PC-9 (cell line): ENCODE data around the gene DHX16.

Experiments
- CTCF ChIP-seq: fragments of 200-600 bp; sonication (generic); conservative IDR thresholded peaks from 2 replicates; pipeline ENCODE4 v1.6.1; 2017; ENCODE audit warnings: mixed run types, antibody characterized with exemption, mild to moderate bottlenecking, moderate library complexity
- EZH2 ChIP-seq: fragments of 200-600 bp; sonication (generic); IDR thresholded peaks from 2 replicates; pipeline ENCODE4 v1.8.0; 2017; ENCODE audit warnings: antibody characterized with exemption, low read depth

DNA sequence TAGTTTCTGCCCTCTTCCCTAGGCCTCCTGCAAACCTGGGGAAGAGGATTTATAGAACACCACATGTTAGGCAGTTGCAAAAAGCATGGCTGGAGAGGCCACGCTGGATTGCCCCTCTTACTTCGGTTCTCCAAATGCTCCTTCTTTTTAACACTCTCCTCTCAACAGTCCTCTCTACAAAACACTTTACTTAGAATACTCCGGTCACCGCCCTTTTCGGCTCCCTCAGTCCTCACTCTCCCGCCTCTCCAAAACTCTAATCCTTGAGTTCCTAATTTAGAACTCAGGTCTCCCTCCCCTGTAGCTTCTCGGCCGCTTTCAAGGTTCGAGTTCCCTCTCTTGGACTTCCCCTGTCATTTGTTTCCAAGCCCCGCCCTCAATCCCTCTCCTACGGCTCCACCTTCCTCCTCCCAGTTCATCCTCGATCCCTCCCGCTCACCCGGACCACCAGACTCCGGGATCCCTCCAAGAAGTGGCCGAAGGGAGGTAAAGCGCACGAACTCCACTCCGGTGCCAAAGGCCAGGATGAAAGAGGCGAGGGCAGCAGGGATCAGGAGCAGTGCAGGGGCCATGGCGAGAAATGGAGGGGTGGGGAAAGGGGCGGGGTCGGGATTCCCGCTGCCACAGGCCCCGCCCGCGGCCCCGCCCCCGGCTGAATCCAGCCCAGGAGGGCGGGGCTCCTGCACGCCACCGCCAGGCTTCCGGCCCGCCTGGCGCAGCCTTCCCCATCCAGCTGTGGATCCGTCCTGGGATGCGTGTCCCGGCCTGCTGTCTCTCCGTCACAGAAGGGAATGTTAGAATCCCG, 17.8 kb upstream of the DHX16 start, which contains the start of gene NRM:
- TF ChIP-seq CTCF (no peak), EZH2 (no peak)
